Lower leg skin (tissue), 4 donors: Measurements from ENCODE around the gene MYOG. TPM values are rescaled to one million over a fixed set of nuclear protein-coding genes. Genes with fewer than 3 reads are reported as not detected.

ENCODE experiments used
- DNase-seq, 2 donors: peaks; one replicate each; pipeline ENCODE4 v3.0.0-alpha.2; 2019; ENCODE audit warnings: low spot score in 2 of 2
- H3K4me3 ChIP-seq: fragments of 200-600 bp; sonication (generic); 2 replicates; pipeline ENCODE4 v1.5.1; 2017; ENCODE audit warnings: mild to moderate bottlenecking, low read depth; ENCODE audit not compliant: poor library complexity, severe bottlenecking
- POLR2A ChIP-seq, 2 donors: fragments of 450-650 bp; IDR thresholded peaks; one replicate each; pipeline ENCODE4 v1.6.1; 2016 to 2017; ENCODE audit warnings: antibody characterized with exemption in 2 of 2, mild to moderate bottlenecking in 1 of 2, moderate library complexity in 1 of 2
- WGBS, 2 donors: methylation state at CpG; one replicate each; pipeline ENCODE4 v1.1.5; 2018; 5-methylcytosine and 5-hydroxymethylcytosine counted together
- intact Hi-C: fragments of 100-400 bp; cut with DNase I; formaldehyde crosslinking; loops from one replicate; pipeline ENCODE4 v1.15.0; 2023; ENCODE audit warnings: low total_unique reads
- total RNA-seq, 4 donors: library from RNA; depleted of rRNA; stranded (reverse); fragments of >200 nt; gene quantifications; one replicate each; pipeline ENCODE4 v1.1.0, GENCODE V29; 2016
- TF ChIP-seq, protein P1 (sequence below), 3 donors: fragments of 450-650 bp; IDR thresholded peaks; one replicate each; pipeline ENCODE4 v1.5.1; 2016; ENCODE audit warnings: antibody characterized with exemption in 3 of 3, mild to moderate bottlenecking in 3 of 3, moderate library complexity in 2 of 3

MYOG gene
- total RNA-seq, 4 donors from 2014 or later, result not detected

- intact Hi-C loops, result no loop called here
- DNase-seq, result no peak
- TF ChIP-seq POLR2A (IDR thresholded peaks at IDR 0.05), result no peak
- WGBS, 2 donors, result 73 to 74% methylated on average over 23 of the region's 23 CpGs
- no peak overlapping the region for H3K4me3 ChIP-seq
These were observed 37.2 kb downstream of the MYOG start for GRCh38 chr1:203048555-203049051.

DNA sequence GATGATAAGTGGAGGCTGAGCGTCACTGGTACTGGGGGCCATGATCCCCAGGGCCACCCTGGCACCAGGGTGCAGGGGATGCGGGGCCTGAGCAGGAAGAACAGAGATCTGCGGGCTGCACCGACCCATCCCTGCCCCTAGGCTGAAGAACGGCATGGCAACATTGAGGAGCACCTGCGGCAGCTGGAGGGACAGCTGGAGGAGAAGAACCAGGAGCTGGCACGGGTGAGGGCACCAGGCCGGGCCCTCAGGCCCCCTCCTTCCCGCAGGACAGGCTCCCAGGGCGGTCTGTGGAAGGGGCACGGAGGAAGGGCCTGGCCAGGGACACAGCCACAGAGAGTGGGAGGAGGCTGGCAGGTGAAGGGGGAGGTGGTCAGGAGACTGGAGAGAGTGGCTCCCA is 37.7 kb downstream of the MYOG start:
- no peak for DNase-seq
- no peak overlapping the region for H3K4me3 ChIP-seq
- 73 to 80% methylated on average over 11 of the region's 11 CpGs for WGBS, 2 donors
- intact Hi-C loops, result no loop called here
- TF ChIP-seq, protein P1, sequence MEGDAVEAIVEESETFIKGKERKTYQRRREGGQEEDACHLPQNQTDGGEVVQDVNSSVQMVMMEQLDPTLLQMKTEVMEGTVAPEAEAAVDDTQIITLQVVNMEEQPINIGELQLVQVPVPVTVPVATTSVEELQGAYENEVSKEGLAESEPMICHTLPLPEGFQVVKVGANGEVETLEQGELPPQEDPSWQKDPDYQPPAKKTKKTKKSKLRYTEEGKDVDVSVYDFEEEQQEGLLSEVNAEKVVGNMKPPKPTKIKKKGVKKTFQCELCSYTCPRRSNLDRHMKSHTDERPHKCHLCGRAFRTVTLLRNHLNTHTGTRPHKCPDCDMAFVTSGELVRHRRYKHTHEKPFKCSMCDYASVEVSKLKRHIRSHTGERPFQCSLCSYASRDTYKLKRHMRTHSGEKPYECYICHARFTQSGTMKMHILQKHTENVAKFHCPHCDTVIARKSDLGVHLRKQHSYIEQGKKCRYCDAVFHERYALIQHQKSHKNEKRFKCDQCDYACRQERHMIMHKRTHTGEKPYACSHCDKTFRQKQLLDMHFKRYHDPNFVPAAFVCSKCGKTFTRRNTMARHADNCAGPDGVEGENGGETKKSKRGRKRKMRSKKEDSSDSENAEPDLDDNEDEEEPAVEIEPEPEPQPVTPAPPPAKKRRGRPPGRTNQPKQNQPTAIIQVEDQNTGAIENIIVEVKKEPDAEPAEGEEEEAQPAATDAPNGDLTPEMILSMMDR (IDR thresholded peaks at IDR 0.05), result no peak
- no peak for TF ChIP-seq POLR2A (IDR thresholded peaks at IDR 0.05)

- TF ChIP-seq, protein P1 (IDR thresholded peaks at IDR 0.05), result no peak
- TF ChIP-seq POLR2A (IDR thresholded peaks at IDR 0.05), result no peak
- intact Hi-C loops, result no loop called here
- WGBS, 2 donors, result 41 to 65% methylated on average over 15 of the region's 15 CpGs
- DNase-seq, result no peak
- H3K4me3 ChIP-seq, result no peak overlapping the region
These were observed 38.7 kb downstream of the MYOG start for GRCh38 chr1:203046984-203047630.

- no peak overlapping the region for H3K4me3 ChIP-seq
- DNase-seq, result no peak
- intact Hi-C loops, result no loop called here
- TF ChIP-seq, protein P1 (IDR thresholded peaks at IDR 0.05), result no peak
- no peak for TF ChIP-seq POLR2A (IDR thresholded peaks at IDR 0.05)
- WGBS, 2 donors, result 83 to 84% methylated on average over 14 to 16 of the region's 16 CpGs
These were observed 39.8 kb downstream of the MYOG start for GRCh38 chr1:203045821-203046594.

- WGBS, 2 donors, result 94% methylated on average over 9 to 17 of the region's 17 CpGs
- DNase-seq, result no peak
- H3K4me3 ChIP-seq, result no peak overlapping the region
- TF ChIP-seq POLR2A (IDR thresholded peaks at IDR 0.05), result no peak
- TF ChIP-seq, protein P1 (IDR thresholded peaks at IDR 0.05), result no peak
- intact Hi-C loops, result no loop called here
These were observed 40.5 kb downstream of the MYOG start for GRCh38 chr1:203045336-203045735.

DNA sequence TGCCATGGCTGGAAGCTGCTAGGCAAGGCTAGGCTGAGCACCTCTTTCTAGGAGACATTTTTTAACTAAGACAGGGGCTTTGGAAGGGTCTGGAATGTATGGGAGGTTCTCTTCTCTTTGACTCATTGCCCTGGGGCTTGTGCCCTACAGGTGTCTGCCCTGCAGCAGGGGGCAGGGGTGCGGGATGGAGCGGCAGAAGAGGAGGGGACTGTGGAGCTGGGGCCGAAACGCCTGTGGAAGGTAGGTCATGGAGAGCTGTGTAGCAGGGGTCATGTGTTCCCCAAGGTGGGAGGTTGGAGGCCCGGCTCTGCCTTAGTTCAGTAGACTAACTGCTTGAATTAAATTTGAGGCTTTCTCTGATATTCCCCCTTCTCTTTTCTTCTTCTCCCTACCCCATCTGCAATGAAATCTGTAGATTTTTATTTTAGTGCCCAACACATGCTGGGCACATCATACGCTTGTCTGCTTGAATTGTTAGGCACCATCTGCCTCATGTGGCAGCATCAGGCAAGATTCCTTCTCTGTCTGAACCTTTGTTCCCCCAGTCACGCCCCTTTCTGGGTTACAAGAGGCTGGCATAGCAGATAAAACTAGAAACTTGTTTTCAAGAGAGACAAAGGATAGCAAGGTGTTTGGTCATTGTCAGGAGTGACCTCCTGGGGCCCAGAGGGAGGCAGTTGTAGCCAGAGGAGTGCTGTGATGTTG is 41.1 kb downstream of the MYOG start:
- 89 to 92% methylated on average over 7 of the region's 7 CpGs for WGBS, 2 donors
- H3K4me3 ChIP-seq, result no peak overlapping the region
- DNase-seq, result no peak
- intact Hi-C loops, result no loop called here
- TF ChIP-seq, protein P1 (IDR thresholded peaks at IDR 0.05), result no peak
- TF ChIP-seq POLR2A (IDR thresholded peaks at IDR 0.05), result no peak
